Astrocyte of the hippocampus (primary cell): ENCODE data around the gene IPO11.
"Not testable (repeated sequence)": the region's sequence is repeated elsewhere in the genome, so short reads cannot be mapped to it uniquely, and the experiment has no call there.

Experiments used
- DNase-seq: peaks from one replicate; pipeline ENCODE4 v3.0.0; 2011; ENCODE audit warnings: low read depth, low spot score

Gene IPO11

GRCh38 chr5:62596691-62597090, 184.1 kb downstream of the IPO11 start:
- DNase-seq, result no peak

- no peak for DNase-seq
These were observed 184.8 kb downstream of the IPO11 start for GRCh38 chr5:62597314-62597713.

- DNase-seq, result no peak
These were observed 188.1 kb downstream of the IPO11 start for GRCh38 chr5:62600560-62601252.

GRCh38 chr5:62603934-62604333, 191.4 kb downstream of the IPO11 start:
- DNase-seq, result no peak

GRCh38 chr5:62605638-62606037, 193.1 kb downstream of the IPO11 start:
- DNase-seq, result no peak

GRCh38 chr5:62606878-62607277, 194.3 kb downstream of the IPO11 start:
- peak; percentile 31 for DNase-seq

GRCh38 chr5:62607615-62608014, 195.1 kb downstream of the IPO11 start:
- DNase-seq, result no peak

GRCh38 chr5:62608529-62609511, 196.3 kb downstream of the IPO11 start:
- DNase-seq, result no peak

GRCh38 chr5:62614355-62614754, 201.8 kb downstream of the IPO11 start:
- DNase-seq, result no peak

- no peak for DNase-seq
These were observed 204.2 kb downstream of the IPO11 start for GRCh38 chr5:62616615-62617277.

GRCh38 chr5:62617943-62618342, 205.4 kb downstream of the IPO11 start:
- DNase-seq, result no peak

GRCh38 chr5:62620761-62621160, 208.2 kb downstream of the IPO11 start:
- no peak for DNase-seq

- DNase-seq, result no peak
These were observed 208.7 kb downstream of the IPO11 start for GRCh38 chr5:62621280-62621679.

GRCh38 chr5:62623271-62623670, 210.7 kb downstream of the IPO11 start:
- no peak for DNase-seq

- not testable (repeated sequence) for DNase-seq
These were observed 211.9 kb downstream of the IPO11 start for GRCh38 chr5:62624436-62624835.

GRCh38 chr5:62626534-62626933, 214.0 kb downstream of the IPO11 start:
- no peak for DNase-seq

- no peak for DNase-seq
These were observed 214.6 kb downstream of the IPO11 start for GRCh38 chr5:62627121-62627520.

GRCh38 chr5:62627901-62628300, 215.3 kb downstream of the IPO11 start:
- DNase-seq, result no peak

GRCh38 chr5:62631909-62632580, 219.5 kb downstream of the IPO11 start:
- DNase-seq, result no peak

- no peak for DNase-seq
These were observed 220.7 kb downstream of the IPO11 start for GRCh38 chr5:62633243-62633642.

GRCh38 chr5:62640446-62640845, 227.9 kb downstream of the IPO11 start:
- DNase-seq, result no peak

GRCh38 chr5:62642468-62642867, 229.9 kb downstream of the IPO11 start:
- no peak for DNase-seq
